HG03354 (cell line): ENCODE data around the gene EML2.
"Not testable (repeated sequence)": the region's sequence is repeated elsewhere in the genome, so short reads cannot be mapped to it uniquely, and the experiment has no call there.

Source experiments
- ATAC-seq: cut with Tn5 transposase; IDR thresholded peaks from one replicate; pipeline ENCODE4 v1.9.1; 2021; ENCODE audit warnings: mild to moderate bottlenecking; ENCODE audit not compliant: unreplicated experiment, poor library complexity, severe bottlenecking

The EML2 gene

DNA sequence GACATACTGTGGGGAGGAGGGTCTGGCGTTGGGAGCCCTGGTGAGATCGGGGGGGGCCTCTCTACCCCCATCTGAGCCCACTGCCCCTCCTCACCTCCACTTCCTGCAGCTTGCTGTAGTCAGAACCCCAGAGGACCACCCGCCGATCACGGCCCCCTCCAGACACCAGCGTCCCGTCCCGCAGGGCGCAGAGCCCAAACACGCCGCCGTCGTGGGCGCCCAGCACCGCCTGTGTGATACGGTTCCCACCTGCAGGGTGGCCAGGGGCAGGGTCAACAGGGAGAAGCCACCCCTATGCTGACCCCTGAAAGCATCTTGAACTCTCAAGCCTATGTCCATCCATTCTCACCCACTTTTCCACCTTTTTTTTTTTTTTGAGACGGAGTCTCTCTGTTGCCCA lies 17.8 kb downstream of the EML2 start:
- no peak for ATAC-seq

DNA sequence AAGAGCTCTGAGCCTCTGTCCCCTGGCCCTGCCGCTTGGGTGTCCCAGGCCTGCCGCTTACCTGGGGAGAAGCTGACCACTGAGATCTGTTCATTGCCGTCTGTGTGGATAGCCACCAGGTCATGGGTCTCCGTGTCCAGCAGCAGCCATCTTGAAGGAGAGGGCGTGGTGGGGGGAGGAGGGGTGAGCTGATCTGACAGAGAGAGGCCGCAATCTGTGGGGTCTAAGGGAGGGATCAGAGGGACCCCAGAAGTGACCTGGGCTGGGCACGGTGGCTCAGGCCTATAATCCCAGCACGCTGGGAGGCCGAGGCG lies 22.5 kb downstream of the EML2 start:
- ATAC-seq, result no peak

DNA sequence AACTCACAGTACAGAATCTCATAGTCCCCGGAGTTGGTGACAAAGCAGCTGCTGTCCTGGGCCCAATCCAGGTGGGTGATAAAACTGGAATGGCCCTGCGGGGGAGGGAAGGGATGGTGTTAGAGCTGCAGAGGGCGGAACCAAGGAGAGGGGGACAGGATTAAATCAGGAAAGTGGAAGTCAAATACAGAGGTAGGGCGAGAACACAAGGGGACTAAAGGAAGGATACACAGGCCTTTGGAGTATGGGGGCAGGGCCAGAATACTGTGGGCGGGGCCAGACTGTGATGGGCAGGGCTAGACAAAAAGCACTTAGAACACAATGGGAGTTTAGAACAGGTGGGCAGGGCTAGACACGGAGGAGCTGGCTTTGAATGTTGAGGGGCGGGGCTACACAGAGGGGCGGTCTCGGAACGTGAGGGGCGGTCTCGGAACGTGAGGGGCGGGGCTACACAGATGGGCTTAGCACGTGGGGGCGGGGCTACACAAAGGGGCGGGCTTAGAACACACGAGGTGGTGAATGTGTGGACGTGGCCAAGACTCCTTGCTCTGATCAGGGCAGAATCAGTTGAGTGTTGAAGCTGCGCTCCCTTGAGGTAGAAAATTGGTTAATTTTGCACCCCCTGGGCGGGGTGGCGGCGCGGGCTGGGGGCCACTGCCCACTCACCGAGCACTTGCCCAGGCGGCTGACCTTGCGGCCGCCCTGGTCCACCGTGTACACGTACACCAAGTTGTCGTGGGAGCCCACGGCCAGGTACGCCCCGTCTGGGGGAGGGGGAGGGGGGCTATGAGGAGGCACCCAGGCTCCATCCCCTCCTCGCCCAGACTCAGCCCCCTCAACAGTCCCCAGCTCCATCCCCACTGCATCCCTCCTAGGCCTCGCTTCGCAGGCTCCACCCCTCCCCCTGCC lies 23.1 kb downstream of the EML2 start:
- no peak for ATAC-seq

DNA sequence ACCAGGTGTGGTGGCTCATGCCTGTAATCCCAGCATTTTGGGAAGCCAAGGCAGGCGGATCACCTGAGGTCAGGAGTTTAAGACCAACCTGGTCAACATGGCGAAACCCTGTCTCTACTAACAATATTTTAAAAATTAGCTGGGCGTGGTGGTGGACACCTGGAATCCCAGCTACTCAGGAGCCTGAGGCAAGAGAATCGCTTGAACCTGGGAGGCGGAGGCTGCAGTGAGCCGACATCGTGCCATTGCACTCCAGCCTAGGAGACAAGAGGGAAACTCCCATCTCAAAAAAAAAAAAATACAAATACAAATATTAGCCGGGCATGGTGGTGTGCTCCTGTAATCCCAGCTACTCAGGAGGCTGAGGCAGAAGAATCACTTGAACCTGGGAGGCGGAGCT lies 24.1 kb downstream of the EML2 start:
- ATAC-seq, result not testable (repeated sequence)

DNA sequence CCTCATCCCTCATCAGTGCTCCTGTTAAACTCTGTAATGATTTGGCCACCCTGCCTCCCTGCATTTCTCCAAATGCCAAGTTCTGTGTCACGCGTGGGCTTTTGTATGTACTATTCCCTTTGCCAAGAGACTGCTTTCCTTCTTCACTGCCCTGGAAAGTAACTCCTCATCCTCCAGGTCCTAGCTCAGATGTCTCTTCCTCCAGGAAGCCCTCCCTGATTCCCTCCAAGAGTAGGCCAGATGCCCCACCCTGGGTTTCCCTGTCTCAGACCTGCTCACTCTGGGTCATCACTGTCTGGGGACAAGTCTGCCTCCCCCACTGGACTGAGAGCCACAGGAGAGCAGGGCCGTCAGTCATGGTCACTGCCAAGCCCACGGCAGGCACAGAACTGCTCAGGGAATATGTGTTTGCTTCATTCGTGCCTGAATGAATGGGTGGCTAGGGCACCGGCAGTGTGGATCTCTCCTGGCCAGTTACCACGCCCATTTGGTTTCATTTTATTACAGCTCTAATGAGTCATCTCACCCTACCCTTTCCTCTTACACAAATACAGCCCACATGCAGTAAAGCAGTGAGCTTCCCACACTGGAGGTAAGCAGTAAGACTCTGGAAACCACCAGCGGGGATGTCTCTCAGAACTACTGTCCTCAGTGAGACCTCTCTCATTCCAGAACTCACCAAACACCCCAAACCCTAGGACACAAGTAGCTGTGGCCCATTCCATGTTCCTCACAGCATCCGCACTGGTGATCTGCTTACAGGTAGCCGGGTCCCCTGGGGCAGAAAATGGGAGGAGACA lies 25.1 kb downstream of the EML2 start:
- ATAC-seq, result peak; percentile 52

DNA sequence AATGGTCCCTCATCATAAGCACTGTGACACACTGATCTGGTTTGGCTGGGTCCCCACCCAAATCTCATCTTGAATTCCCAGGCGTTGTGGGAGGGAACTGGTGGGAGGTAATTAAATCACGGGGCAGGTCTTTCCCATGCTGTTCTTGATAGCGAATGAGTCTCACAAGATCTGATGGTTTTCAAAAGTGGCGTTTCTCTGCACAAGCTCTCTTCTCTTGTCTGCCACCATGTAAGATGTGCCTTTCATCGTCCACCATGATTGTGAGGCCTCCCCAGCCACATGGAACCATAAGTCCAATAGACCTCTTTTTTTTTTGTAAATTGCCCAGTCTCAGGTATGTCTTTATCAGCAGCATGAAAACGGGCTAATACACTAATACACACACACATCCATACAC lies 30.2 kb downstream of the EML2 start:
- ATAC-seq, result no peak

DNA sequence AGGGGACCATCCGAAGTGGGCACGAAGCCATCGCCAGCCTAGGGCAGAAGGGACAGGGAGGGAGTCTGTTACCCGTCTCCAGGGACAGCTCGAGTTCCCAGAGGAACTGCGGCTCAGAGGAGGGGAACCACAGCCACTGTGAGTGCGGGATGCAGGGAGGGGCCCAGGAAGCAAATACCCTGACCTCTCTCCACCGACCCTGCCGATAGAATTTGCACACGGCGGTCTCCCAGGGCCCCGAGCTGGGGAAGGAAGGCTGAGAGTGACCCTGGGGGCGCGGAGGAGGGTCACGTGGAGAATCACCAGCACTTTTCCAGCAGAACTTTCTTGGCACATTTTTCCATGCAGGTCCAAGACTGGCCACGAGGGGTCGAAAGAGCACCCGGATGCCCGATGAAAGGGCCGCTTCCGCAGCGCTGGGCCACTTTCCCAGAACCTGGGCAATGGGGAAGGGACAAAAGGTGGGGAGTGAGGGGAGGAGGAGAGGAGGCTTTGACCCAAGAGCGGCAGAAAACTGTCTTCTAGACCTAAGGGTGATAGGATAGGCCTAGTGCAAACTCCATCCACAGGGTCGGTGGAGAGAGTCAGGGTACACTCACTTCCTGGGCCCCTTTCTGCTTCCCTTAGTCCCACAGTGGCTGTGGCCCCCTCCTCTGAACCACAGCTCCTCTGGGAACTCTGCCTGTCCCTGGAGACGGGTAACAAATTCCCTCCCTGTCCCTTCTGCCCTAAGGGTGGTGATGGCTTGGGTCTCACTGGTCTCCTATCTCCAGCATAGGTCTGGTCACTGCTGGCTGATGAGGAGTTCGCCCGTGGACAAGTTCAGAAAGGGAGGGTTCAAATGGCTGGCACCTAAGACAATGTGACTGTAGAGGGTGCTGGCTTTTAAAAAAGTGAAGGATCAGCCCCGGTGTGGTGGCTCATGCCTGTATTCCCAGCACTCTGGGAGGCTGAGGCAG lies 31.8 kb downstream of the EML2 start:
- ATAC-seq, result no peak

DNA sequence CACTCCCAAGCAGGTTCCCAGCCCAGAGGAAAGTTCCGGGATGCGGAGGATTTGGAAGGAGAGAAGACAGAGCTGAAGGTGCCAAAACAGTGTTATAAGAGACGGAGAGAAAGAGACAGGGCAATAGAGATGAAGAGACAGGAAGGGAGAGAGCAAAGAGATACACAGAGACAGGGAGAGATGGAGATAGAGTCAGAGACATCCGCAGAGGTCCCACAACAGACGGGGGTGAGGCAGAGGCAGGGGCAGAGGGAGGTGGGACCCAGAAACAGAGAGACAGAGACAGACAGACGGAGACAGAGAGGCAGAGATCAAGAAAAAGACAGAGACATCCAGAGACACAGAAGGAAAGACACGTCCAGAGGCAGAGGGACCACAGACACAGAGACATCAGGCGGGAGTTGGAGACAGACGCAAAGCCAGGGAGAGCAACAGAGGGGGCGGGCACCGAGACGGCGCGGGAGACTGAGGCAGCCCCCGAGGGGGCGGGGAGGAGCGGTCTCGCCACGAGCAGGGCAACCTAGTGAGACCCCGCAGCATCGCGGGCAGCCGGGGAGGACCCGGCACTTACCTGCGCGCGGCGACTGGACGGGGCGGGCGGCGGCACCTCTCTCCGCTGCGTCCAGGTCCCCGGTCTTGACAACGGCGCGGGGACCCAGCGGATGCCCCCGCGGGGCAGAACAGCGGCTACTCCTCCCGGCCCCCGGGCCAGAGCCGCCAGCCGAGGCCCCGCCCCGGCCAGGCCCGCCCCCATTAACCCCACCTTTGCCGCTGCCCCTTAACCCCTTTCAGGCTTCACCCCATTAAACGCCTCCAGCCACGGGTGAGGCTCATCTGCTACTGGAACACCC lies 37.4 kb downstream of the EML2 start, which contains the start of gene GPR4:
GPR4 (minus strand) TSS at position 689 of the 851 bp plus-strand sequence. CDS start 10,346 bp downstream, outside the sequence.
- no peak for ATAC-seq

DNA sequence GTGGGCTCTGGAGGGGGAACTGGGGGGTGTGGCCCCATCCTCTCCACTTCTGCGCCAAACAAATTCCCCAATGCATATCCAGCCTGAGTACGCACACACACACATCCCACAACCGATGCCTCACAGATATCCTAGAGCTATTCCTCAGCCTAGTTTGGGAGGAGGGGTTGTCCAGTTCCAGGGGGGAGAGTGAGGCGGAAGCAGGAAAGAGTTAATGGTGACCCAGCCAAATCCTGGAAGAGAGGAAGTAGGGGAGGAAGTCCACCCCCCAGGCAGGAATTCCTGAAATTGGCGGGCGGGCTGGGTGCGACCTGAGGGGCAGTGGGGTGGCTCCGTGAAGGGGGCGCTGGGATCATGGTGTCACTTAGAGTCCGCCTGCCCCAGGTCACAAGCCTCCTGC lies 38.1 kb downstream of the EML2 start:
- ATAC-seq, result no peak

DNA sequence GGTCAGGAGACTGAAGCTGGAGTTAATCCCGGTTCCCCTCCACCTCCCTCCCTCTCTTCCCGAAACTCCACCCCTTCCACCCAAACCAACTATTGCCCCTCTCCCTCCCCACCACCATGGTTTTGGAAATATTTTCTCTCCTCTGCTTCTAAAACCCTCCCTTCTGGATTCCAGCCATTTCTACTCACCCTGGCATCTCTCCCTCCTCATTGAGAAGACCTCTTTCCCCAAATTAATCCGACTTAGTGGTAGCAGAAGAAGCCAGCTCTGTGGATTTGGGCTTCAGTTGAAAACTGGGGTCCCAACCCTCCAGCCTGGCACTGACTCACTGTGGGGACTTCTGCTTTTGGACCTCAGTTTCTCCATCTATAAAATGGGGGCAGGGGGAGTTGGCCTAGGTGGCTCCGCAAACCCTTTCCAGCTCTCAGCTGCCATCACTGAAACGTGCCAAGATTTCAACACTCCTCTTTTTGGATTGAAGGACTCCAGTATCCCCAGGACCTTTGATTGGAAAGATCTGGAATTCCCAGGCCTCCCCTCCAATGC lies 38.8 kb downstream of the EML2 start:
- no peak for ATAC-seq

DNA sequence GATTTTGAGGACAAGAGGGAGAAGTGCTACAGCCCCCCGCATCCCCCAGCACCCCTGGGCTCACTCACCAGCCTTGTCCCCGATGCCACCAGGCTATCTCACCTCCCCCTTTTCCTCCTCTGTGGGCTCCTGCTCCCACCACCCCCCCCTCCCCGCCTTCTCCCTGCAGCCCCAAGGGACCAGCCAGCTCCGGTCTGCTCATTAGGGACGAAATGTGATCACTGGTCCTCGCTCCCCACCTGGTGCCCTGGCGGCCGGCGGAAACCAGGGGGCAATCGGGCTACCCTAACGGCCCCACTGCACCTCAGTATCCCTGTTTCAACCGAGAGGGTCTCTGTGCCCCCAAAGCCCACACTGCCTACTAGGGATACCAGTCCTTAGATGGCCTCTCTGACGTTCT lies 39.9 kb downstream of the EML2 start:
- no peak for ATAC-seq

DNA sequence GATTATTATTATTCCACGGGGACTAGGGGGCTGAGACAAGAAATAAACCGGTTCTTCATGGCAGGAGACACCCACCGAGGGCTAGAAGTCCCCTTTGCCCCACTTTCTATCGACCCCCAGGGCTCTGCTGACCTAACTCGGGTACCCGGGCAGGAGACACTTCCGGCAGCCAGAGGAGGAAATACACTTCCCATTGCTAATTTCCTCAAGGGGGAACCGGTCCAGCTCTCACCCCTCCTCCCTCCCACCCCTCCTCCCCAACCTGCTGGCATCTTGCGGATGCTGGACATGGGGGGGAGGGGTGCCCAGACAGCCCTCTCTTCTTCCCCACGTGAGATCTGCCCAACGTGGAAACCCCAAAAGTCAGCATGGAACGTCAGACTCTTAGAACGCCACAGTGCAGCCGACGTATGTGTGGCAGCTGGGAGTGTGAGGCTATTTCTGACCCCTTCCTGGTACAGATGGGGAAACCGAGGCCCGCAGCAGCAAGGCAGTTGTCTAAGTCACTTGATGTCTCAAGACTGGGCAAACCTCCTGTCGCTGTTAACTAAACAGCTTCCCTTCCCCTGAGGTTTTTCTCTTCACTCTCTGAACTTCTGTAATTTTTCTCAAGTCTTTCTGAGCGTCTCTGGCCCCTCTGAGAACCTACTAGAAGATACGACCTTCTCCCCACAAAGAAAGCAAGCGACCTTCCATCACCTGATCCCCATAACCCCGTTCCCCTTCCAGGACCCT lies 40.8 kb downstream of the EML2 start:
- ATAC-seq, result no peak

DNA sequence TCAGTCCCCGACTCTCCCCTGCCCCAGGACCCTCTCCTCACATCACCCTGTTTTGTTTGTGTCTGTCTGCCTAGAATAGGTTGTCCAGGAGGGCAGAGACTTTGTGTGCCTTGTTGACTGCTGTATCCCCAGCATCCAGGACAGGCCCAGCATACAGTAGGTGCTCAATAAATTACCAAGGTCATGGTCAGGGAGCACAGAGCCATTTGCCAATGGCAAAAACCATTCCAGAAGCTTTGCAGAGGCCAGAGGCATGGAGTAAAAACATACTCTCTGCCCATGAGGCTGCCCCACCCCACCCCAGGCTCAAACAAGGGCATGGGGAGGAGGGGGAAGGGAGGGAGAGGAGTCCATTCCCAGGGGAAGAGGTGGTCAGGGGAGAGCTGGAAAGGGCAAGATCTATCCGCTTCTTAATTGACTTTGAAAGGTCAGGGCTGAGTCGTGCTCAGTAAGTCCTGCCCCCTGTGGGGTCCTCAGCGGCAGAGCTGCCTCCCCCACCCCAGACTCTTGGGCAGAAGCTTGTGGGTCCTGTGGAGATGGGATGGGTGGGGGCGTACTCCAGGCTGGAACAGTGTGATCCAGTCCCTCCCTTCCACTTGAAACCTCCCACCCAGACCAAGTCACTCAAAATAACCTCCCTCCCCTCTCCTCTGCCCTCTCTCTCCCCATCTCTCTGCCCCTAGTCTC lies 41.6 kb downstream of the EML2 start:
- no peak for ATAC-seq

DNA sequence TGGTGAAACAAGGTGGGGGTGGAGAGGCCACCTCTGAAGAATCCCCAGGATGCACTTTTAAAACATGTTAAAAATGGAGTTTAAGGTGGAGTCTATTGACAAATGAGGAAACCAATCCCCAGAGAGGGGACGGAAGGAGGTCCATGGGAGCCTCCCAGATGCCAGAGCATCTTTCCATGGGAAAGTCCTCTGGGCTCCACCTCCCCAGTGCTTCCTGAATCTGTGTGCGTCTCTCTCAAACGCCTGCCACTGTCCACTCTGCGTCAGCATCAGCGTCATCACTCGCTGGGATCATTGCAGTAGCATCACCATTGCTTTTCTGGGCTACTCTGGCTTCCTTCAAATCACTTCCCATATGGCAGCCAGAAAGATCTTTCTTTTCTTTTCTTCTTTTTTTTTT lies 43.4 kb downstream of the EML2 start:
- no peak for ATAC-seq

DNA sequence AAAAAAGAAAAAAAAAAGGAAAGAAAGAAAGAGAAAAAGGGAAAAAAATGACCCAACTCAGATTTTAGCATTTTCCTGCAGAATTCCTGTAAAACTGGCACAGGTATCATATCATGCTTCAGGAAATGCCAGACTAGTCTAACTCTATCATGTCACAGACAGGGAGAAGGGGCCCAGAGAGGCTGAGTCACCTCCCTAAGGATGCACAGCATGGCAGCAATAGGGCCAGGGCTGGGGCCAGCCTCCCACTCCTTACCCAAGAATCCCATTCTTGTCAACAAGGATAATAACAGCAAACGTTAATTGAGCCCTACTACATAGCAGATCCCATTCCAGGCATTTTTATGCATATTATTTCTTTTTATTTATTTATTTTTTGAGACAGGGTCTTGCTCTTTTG lies 45.7 kb downstream of the EML2 start:
- ATAC-seq, result no peak

DNA sequence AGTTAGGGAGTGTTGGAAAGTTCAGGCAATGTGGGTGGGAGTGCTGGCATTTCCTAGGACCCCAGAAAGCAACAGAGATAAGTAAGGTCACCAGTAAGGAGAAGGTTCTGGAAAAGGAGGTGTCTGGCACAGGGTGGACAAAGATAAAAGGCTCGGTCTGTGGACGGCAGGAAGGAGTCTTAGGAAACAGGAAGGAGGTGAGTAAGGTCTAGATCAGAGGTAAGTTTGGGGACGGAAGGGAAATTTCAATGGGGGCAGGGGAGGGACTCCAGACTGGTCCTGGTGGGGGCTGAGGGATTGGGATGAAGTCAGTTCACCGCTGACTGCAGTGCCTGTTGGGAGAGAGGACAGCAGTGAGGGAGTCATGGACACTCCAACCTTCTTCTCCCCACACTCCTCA lies 46.8 kb downstream of the EML2 start:
- ATAC-seq, result no peak

DNA sequence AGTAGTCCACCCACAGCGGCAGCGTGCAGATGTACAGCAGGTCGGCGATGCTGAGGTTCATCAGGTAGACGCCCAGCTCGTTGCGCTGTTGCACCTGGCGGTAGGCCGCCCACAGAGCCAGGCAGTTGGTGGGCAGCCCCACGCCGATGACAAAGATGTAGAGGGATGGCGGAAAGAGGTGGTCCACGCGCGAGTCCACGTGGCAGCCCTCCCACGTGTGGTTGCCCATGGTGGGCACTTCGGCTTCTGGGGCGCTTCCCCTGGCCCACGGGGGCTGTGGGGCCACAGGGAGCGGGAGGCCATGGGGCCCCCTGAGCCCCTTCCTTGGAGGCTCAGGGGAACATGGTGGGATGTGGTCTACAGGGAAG lies 47.6 kb downstream of the EML2 start:
- ATAC-seq, result no peak
